GM12891 (cell line): ENCODE measurements around the gene ZYX.

Source experiments
- POU2F2 ChIP-seq: IDR thresholded peaks from 2 replicates; pipeline ENCODE4 v1.6.1; 2011; ENCODE audit warnings: low read depth, mild to moderate bottlenecking, control low read depth, low read length, moderate library complexity
- SPI1 ChIP-seq: IDR thresholded peaks from 2 replicates; pipeline ENCODE4 v1.6.1; 2011; ENCODE audit warnings: low read depth, low read length, control low read depth

- TF ChIP-seq SPI1: no peak
- no peak for TF ChIP-seq POU2F2
Measured at GRCh38 chr7:143431109-143431508, 50.0 kb downstream of the ZYX start.
